ENCODE data around the gene PACSIN1. TPM values are rescaled to one million over a fixed set of nuclear protein-coding genes. Genes with fewer than 3 reads are reported as not detected.

PACSIN1 gene
- total RNA-seq, 6 experiments from 2014 or later = 0.05 to 0.37 (median 0.22) TPM; not detected in 1

DNA sequence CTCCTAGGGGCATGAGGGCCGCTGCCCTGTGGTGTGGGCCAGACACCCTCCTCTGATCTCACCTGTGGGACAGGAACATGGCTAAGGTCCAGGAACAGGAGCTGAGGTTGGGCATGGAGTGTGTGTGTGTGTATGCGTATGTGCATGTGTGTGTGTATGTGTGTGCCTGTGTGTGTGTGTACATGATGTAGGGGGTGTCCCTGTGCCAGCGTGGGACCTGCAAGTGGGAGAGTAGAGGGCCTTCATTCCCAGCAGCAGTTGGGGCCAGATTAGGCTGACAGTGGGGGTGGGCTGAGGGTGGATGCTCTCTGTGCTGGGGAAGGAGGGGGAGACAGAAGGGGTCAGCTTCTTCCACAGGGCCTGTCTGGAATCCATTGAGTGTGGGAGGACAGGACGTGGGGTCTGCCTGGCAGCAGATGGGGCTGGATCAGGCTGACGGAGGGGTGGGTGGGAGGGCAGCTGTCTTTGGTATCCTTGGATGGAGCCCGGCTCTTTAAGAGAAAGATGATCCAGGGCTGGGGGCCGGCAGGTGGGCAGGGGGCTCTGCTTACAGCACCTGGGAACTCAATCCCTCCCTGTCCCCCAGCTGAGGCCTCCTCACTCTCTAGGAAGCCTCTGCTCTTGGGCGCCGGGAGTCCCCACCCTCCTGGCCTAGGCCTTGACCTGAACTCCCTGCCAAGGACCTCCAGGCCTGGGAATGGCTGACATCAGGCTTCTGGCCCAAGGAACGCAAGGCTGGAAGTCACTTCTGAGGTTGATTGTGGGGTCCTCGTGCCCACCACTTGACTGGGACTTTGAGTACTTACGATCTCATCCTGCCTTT, 46.2 kb downstream of the PACSIN1 start:
- intact Hi-C loops (cut with DNase I) = no loop called here
- H3K27ac ChIP-seq = no peak overlapping the region
- 61% methylated on average over 3 of the region's 12 CpGs for WGBS (ENCODE audit: insufficient coverage, low coverage, low lambda C conversion rate, missing lambda C conversion rate)
- DNase-seq (peak in 1 of 3 donors; percentile 37), ATAC-seq (no peak)
- TF ChIP-seq, protein P1, sequence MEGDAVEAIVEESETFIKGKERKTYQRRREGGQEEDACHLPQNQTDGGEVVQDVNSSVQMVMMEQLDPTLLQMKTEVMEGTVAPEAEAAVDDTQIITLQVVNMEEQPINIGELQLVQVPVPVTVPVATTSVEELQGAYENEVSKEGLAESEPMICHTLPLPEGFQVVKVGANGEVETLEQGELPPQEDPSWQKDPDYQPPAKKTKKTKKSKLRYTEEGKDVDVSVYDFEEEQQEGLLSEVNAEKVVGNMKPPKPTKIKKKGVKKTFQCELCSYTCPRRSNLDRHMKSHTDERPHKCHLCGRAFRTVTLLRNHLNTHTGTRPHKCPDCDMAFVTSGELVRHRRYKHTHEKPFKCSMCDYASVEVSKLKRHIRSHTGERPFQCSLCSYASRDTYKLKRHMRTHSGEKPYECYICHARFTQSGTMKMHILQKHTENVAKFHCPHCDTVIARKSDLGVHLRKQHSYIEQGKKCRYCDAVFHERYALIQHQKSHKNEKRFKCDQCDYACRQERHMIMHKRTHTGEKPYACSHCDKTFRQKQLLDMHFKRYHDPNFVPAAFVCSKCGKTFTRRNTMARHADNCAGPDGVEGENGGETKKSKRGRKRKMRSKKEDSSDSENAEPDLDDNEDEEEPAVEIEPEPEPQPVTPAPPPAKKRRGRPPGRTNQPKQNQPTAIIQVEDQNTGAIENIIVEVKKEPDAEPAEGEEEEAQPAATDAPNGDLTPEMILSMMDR (IDR thresholded peaks at IDR 0.05) = no peak
- TF ChIP-seq POLR2A (IDR thresholded peaks at IDR 0.05) = no peak
- peaks cover 0 to 4% (median 0%) of the 10 kb centered on the region in 4 donors for H3K9me3 ChIP-seq
- H3K27me3 ChIP-seq = no peaks in the 10 kb centered on the region
- no peaks in the 10 kb centered on the region for H3K4me1 ChIP-seq
- H3K4me3 ChIP-seq = no peak overlapping the region
- H3K36me3 ChIP-seq = no peaks in the 10 kb centered on the region

DNA sequence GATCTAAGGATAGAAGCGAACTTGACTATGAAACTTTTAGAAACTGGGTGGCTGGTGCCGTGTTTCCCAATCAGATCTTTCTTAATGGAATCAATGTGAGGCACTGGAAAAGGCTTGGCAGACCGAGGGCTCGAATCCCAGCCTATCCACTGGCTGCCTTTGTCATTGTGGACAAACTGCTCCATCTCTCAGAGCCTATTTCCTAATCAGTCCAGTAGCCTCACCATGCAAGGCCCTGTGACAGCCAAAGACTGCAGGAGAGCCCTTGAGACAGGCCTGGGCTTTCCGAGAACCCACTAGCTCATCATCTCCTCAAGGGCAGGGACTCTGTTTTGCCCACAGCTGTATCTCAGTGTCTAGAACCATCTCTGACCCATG, 46.9 kb downstream of the PACSIN1 start:
- Histone ChIP-seq H3K4me3 (no peak overlapping the region), H3K9me3 (peaks cover 0 to 4% (median 0%) of the 10 kb centered on the region in 4 donors), H3K27ac (no peak overlapping the region), H3K36me3 (no peaks in the 10 kb centered on the region), H3K4me1 (no peaks in the 10 kb centered on the region), H3K27me3 (no peaks in the 10 kb centered on the region)
- ATAC-seq (no peak), DNase-seq (peak in 1 of 3 donors; percentile 19)
- WGBS (ENCODE audit: insufficient coverage, low coverage, low lambda C conversion rate, missing lambda C conversion rate) = 75% methylated on average over 2 of the region's 5 CpGs
- intact Hi-C loops (cut with DNase I) = no loop called here
- no peak for TF ChIP-seq POLR2A (IDR thresholded peaks at IDR 0.05)
- TF ChIP-seq, protein P1 (IDR thresholded peaks at IDR 0.05) = no peak

DNA sequence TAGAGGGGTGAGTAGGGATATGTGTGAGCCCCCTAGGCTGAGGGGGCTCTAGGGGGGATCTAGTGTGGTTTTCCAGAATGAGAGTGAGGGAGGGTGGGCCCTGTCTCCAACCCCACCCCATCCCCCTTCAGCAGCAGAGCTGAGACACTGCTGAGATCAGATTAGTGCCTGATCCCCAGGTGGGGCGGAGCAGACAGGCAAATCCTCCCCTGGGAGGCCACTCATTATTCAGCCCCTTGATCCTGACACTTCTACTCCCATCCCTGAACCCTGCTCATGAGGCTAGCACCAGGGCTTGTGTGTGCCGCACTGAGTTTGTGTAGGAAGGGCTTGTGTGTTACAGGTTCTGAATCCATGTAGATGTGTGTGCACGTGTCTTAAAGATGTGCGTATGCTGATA, 47.8 kb downstream of the PACSIN1 start:
- Histone ChIP-seq H3K36me3 (no peaks in the 10 kb centered on the region), H3K4me1 (no peaks in the 10 kb centered on the region), H3K9me3 (peaks cover 0 to 4% (median 0%) of the 10 kb centered on the region in 4 donors), H3K27me3 (no peaks in the 10 kb centered on the region), H3K27ac (no peak overlapping the region), H3K4me3 (no peak overlapping the region)
- TF ChIP-seq, protein P1 (IDR thresholded peaks at IDR 0.05) = no peak
- TF ChIP-seq POLR2A (IDR thresholded peaks at IDR 0.05) = no peak
- WGBS (ENCODE audit: insufficient coverage, low coverage, low lambda C conversion rate, missing lambda C conversion rate) = 77% methylated on average over 3 of the region's 4 CpGs
- DNase-seq = peak in 1 of 3 donors; percentile 24
- no peak for ATAC-seq
- intact Hi-C loops (cut with DNase I) = no loop called here

DNA sequence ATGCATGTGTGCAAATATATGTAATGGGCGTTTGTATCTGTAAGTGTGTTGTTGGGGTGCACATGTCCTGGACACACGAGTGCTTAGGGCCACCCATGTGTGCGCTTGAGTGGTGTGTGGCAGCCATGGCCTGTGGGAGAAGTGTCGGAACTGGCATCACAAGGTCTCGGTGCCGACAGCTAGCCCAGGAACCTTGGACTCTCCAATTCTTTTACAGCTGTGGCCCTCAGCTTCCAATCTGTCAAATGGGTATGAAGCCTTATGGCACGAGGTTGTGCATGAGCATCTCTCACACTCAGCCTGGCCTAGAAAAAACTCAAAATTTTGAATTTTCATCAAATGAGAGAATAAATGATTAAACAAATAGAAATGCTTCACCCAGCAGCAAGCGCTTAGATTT, 48.2 kb downstream of the PACSIN1 start:
- TF ChIP-seq, protein P1 (IDR thresholded peaks at IDR 0.05) = no peak
- no peak for TF ChIP-seq POLR2A (IDR thresholded peaks at IDR 0.05)
- peaks cover 0 to 4% (median 0%) of the 10 kb centered on the region in 4 donors for H3K9me3 ChIP-seq
- H3K36me3 ChIP-seq = no peaks in the 10 kb centered on the region
- no peak overlapping the region for H3K4me3 ChIP-seq
- WGBS (ENCODE audit: insufficient coverage, low coverage, low lambda C conversion rate, missing lambda C conversion rate) = 49% methylated on average over 3 of the region's 8 CpGs
- H3K4me1 ChIP-seq = no peaks in the 10 kb centered on the region
- intact Hi-C loops (cut with DNase I) = no loop called here
- no peaks in the 10 kb centered on the region for H3K27me3 ChIP-seq
- no peak for ATAC-seq
- no peak overlapping the region for H3K27ac ChIP-seq
- peak in 1 of 3 donors; percentile 23 for DNase-seq
